HG02970 (cell line): ENCODE data around the gene AGAP3.
A peak's percentile ranks its signal among the peaks of the same experiment; 100 is the strongest.

ENCODE experiments used
- ATAC-seq: cut with Tn5 transposase; IDR thresholded peaks from one replicate; pipeline ENCODE4 v1.9.1; 2021; ENCODE audit warnings: mild to moderate bottlenecking, moderate library complexity, moderate number of reproducible peaks; ENCODE audit not compliant: unreplicated experiment, low FRiP score

The AGAP3 gene

DNA sequence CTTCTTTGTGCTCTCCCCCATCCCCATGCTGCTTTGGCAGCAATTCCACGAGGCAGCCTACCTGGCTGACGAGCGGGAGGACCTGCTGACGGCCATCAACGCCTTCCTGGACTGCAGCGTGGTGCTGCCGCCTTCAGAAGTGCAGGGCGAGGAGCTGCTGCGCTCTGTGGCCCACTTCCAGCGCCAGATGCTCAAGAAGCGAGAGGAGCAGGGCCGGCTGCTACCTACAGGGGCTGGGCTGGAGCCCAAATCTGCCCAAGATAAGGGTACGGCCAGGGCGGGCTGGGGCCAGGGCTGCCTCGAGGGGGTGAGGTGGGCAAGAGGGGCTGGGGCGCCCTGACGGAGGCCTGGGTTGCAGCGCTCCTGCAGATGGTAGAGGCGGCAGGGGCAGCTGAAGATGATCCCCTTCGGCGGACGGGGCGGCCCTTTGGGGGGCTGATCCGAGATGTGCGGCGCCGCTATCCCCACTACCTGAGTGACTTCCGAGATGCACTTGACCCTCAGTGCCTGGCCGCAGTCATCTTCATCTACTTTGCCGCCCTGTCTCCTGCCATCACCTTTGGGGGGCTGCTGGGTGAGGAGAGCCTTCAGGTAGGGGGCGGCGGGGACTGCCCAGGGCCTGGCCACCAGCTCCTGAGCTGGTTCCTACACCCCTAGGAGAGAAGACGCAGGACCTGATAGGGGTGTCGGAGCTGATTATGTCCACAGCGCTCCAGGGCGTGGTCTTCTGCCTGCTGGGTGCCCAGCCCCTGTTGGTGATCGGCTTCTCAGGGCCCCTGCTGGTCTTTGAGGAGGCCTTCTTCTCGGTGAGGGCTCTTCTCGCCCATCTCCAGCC is 15.0 kb upstream of the AGAP3 start:
- no peak for ATAC-seq

DNA sequence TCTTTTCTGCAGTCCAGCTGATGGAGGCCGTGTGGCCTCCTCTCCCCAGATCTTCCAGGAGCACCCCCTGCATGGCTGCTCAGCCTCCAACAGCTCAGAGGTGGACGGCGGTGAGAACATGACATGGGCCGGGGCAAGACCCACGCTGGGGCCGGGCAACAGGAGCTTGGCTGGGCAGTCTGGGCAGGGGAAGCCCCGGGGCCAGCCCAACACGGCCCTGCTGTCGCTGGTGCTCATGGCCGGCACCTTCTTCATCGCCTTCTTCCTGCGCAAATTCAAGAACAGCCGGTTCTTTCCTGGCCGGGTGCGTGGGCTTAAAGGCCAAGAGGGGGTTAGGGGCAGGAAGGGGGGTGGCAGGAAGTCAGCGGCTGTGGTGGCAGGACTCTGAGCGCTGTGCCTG is 12.3 kb upstream of the AGAP3 start:
- no peak for ATAC-seq

DNA sequence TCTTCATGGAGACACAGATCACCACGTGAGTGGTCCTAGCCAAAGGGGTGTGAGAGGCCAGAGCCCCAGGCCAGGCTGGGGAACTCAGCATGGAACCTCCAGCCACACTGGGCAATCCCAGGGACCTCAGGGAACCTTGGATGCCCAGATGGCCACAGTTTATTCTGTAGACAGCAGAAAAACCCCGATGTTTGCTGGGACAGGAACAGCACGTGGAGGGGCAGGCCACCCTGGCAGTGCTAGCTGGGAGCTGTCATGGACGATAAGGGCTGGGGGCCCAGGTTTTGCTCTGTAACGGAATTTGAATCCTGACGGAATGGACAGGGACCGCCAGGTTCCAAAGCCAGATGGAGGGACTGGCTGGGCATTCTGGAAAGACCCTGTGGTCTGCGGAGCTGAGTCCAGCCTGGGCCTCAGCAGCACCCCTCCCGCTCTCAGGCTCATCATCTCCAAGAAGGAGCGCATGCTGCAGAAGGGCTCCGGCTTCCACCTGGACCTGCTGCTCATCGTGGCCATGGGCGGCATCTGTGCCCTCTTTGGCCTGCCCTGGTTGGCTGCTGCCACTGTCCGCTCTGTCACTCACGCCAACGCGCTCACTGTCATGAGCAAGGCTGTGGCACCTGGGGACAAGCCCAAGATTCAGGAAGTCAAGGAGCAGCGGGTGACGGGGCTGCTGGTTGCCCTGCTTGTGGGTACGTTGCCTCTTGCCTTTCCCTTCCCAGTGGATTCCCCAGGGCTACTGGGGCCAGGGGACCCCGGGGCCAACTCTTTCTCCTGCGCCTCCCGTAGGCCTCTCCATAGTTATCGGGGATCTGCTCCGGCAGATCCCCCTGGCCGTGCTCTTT is 11.2 kb upstream of the AGAP3 start:
- no peak for ATAC-seq

DNA sequence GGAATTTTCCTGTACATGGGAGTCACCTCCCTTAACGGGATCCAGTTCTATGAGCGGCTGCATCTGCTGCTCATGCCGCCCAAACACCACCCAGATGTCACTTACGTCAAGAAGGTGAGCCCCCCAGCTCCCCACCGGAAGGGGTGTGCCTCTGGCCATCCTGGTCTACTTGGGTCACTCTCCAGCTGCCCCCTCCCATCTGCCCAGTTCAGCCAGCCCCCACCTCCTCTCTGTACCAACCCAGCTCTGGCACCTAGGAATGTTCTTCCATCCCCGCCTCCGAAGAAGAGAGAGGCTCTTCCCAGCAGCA is 10.7 kb upstream of the AGAP3 start:
- no peak for ATAC-seq

DNA sequence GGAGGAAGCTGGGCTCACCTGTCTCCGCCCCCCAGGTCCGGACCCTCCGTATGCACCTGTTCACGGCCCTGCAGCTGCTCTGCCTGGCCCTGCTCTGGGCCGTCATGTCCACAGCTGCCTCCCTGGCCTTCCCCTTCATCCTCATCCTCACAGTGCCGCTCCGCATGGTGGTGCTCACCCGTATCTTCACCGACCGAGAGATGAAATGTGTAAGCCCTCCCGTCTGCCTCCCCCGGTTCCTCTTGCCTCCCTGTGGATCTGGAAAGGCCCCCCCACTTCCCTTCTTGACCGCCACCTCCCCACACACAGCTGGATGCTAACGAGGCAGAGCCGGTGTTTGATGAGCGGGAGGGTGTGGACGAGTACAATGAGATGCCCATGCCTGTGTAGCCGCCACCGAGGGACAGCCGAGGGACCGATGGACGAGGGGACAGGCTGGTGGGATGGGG is 10.3 kb upstream of the AGAP3 start:
- ATAC-seq: no peak

DNA sequence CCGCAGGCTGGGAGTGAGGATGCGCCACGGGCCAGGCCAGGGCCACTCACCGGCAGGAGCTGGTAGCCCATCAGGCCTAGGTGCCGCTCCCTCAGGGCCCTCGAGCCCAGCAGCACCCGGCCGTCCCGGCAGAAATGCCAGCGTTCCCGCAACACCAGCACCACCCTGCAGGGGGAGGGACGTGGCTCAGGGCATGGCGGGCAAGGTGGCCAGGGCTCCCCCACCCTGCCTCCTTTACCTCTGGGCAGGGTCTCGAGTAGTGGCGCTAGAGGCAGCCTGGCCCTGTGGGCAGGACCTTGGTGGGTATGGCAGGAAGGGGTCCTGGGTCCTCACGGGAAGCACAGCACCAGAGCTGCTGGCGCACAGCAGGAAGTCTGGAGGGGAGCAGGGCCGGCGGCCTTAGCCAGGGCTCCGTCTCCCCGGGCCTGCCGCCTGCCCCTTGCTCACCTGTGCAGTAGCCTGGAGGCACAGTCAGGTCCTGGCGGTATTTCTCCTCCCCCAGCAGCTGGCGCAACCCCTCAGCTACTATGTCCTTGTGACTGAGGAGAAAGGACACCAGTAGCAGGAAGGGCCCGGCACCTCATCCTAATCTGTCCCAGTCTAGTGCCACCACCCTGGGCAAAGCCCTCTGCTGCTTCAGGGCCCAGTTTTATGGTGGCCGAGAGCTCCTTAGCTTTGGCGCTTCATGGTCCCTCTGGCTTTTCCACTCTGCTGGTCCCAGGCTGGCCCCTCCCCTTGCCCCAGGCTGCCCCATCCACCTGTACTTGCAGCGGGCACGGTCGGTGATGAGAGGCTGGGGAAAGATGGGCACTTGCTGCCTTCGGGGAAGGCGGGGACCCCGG is 9.2 kb upstream of the AGAP3 start:
- ATAC-seq: no peak

DNA sequence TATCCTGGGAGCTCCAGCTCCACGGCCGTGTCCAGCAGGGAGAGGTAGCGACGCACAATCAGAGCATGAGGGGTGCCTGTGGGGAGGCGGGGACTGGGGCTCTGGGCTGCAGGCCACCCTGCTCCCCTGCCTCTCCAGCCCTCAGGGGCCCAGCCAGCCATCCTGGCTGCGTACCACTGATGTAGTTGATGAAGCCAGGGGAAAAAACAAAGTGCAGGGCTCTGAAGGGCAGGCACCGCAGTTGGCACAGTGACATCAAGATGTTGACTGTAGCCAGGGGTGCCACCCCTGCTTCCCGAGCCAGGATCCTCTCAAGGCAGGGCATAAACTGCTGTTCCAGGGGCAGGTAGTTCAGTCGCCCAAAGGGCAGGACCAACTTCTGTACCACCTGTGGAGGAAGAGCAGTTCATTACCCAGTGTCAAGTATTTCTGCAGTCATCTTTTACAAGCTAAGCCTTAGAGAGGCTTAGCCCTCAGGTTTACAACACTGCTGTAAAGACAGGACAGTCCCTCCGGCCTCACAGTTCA is 8.5 kb upstream of the AGAP3 start:
- no peak for ATAC-seq

DNA sequence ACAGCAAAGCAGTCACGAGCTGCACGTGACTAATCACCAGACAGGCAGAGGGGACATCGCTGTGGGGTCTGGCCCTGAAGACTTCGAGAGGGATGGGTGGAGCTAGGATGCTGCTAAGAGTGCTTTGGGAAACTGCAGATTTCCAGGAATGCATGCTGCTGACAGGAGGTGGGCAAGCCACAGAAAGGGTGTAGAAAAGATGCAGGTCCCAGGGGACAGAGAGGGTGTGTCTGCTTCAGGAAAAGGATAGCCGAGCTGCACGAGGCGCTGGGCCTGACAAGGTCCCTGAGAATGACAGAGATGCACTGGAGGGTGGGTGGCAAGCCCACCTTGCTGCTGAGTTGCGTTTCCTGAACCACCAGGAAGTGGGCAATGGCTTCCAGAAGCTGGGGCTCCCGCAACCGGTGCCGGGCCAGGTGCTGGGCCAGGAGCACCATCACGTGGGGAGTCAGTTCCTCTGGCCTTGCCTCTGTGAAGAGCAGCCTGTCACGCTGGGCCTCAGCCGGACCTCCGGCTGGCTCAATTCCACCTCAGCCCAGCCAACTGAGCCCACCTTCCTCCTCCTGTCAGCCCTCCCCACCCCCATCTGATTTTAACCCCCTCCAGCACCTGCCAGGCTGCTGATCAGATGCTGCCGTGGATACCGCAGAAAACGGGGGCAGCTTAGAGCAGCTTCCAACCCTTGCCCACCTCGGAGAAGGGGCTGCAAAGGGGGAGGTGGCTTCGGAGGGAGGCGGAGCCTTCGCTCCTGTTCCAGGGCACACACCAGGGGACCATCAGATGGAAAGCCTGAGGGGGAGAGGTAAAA is 7.8 kb upstream of the AGAP3 start:
- no peak for ATAC-seq

DNA sequence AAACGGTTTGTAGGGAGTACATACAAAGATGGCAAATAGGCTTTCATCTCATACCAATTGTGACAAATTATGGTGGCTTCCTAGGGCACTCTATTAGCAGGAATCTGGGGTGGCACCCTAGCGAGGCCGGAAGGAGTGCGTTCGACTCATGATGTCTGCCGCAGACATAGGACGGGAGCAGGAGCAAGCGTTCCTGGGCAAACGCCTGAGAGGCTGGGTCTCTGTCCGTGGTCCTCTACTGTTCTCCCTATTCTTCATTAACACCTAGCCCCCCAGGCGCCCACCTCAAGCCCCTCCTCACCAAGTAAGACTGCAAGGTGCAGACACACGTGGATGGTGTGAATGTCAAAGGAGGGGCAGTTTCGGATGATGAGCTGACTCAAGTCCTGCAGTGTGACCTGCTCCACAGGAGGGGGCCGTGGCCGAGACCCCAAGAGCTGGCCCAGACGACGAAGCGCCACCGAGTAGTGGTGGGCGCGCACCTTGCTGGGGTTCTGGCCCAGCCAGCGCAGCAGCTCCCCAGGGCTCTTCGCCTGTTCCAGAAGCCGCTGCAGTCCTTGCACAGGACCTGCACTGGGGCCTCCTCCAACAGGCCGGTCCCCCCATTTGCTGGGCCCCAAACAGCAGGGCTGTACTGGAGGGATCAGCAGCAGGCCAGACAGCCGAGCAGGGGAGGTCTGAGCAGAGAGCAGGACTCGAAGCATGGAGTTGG is 6.9 kb upstream of the AGAP3 start:
- no peak for ATAC-seq

DNA sequence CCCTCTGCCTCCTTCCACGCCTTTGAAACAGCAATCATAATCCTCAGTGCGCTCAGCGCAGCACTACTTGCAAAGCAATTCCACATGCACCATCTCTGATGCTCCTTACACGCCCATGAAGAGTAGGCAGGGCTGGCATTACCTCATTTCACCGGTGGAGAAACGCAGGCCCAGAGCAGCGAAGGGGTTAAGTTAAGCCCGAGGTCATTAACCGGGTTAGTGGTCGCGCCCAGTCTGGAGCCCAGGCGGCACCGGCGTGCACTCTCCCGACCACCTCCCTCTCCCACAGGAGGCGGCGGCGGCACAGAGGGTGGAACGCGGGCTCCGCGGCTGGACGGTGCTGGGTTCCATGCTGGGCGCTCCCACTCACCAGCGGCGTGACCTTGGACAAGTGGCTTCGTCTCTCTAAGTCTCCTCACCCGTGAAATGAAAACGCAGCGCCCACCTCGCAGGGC is 6.2 kb upstream of the AGAP3 start:
- no peak for ATAC-seq

DNA sequence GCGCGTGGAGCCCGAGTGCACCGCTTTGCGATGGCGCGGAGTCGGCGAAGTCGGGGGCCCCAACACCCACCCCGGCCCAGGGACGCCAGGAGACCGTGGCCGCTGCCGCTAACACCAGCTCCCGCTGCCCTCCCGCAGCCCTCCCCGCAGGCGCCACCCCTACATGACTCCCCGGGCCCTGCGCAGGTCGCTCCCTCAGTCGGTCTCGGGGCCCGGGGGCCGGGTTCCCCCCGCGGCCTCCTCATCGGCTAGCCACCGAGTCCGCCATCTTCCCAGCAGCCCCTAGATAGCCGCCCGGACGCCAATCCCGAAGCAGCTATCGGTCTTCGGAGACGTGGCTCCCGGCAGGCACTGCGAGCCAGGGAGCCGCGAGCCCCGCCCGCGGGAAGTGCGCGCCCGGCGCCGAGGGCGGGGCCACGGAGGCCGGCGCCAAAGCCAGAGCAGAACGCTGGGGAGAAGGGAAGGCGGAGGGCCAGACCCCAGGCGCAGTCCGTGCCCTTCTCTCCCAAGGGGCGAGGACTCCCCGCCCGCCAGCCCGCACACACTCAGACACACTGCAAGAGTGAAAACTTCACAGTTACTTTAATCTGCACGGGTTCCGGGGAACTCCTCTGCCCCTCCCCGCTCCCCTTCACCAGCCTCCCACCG is 5.6 kb upstream of the AGAP3 start, which contains the start of gene FASTK:
TSS of gene FASTK (minus strand) at position 288 of the 648 bp plus-strand sequence. CDS start at position 245, 43 bp downstream.
- peak; percentile 76 for ATAC-seq

DNA sequence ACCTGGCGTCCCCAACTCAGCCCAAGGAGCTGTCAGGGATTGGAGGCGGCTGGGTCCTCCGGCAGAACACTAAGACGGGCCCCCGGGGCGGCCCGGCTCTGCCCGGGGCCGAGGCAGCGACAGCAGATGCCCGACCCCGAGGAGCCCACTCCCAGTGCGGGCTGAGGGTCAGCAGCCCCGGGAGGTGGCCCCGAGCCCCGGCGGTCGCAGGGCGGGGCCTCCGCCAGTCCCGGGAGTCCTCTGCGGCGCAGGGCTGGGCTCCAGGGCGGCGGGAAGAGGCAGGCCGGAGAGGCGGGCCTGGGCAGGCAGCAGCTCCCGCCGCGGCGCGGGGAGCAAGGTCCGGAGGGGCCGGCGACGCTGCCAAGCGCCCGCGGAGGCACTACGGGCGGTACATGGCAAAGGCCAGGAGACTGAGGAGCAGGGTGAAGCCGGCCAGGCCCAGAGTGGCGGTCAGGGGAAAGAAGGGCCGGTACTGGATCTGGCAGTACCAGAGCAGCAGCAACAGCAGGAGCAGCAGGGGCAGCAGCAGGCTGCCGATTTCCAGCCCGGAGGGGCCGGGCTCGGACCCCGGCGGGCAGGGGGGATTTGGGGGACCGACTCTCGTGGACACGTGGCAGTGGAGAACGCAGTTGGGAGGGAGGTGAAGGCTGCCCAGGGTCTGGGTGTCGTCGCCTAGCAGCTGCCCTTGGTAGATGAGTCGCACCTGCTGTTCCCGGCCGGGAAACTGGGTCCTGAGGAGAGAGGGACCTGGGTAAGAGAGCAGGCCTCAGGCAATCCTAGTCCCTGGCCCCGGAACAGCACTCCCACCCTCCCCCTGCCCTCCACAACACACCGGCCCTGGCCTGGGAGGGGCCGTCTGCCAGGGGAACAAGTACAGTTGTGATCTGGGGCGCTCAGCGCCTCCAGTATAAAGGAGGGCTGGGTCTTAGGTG is 4.8 kb upstream of the AGAP3 start:
- ATAC-seq: no peak

DNA sequence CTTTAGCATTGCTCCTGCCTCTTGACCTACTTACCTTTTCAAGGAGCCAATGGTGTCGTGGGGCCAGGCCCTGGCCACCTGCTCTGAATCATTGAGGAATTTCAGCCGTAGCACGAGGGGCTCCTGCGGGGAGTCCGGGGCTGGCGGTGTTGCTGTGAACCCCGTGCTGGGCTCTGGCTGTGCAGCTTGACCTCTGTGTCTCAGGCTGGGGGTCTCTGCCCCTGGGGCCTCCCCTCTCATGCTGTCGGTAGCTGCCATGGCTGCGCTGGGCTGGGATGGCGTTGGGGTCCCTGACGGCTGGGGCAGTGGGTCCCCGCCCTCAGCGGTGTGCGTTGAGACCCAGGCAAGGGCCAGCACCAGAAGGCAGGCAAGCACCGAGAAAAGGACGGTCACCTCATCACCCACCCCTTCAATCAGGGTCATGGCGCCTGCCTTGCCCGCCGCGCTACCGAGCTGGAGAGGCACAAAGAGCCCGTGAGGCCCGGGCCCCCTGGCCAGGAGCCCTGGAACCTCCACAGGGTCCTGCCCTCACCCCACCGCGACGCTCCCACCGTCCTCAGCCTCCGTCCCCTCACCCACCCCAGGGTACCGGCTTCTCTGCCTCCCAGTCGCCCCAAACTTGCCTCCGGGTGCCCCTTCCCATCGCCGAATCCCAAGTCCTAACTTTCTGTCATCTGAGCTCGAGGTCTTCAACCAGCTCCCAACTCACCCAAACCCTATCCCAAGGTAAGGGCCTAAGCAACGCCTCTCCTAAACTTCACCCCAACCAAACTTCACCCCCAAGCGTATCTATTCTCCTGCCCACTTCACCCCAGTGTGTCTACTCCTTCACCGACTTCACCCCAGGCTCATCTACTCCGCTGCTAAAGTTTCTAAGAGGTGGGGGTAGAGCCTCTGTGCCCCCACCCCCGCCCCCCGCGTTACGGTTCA is 3.9 kb upstream of the AGAP3 start:
- ATAC-seq: no peak

DNA sequence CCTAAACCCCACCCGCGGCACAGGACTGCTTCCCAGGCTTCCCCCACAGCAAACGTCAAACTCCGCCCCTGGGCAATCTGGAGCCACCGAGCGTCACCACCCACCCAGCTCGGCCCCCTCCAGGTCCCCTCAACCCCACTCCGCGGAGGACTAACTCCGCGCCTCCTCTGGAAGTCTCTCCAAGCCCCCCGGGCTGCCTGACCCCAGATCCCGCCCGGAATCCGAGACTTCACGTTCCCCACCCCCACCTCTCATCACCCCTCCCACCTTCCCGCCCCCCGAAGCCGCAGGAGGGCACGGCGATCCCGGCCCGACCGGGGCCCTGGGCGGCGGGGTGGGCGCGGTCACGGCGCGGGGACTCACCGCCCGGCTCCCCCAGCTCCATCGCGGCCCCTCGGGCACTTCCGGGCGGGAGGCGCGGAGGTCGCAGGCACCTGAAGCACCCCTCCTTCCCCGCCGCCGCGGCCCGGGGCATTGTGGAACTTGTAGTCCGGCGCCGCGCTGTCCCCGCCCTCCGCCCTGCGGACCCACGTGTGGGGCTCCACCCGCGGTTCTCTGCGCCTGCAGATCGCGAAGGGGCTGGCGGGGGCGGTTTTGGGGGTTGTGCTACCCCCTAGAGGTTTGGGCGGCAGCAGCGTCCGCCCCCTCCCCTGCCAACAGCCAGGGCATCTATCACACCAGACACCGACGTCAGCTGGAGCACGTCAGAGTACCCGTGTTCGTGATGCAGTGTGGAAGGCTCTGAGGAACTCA is 3.0 kb upstream of the AGAP3 start, which contains the start of gene TMUB1:
TSS of gene TMUB1 (minus strand) at position 423 of the 753 bp plus-strand sequence. CDS start 930 bp downstream, outside the sequence.
- peak; percentile 39 for ATAC-seq

DNA sequence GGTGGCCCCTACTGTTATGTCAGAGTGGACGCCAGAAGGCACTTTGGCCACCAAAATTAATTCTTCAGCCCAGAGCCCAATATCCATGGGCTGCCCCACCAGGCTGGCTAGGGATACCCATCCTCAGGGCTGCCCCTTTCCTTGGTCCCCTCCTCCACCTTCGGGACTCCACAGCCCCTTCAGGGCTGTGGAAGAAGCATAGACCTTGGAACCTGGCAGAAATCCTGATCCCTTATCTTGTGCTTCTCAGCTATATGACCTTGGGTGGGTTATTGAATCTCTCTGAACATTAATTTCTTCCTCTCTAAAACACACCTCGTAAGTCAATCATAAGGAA is 2.5 kb upstream of the AGAP3 start:
- ATAC-seq: no peak

DNA sequence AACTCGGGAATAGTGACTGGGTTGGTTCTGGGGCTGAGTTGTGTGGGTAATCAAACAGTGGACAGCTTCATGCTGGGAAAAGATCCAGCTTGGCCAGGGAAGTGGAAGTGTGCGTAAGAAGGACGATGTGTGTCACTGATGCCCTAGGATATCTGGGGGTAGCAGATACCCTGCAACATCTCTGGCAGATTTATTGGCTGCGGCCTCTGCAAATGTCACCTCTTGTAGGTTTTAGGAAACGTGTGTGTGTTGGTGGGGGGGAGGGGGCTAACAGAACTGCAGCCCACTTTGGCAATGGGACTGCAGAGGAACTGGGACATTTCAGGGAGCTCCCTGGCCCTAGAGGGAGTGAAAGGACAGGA is 965 bp upstream of the AGAP3 start:
- no peak for ATAC-seq
